Measurements from ENCODE around the gene SRRT.

DNA sequence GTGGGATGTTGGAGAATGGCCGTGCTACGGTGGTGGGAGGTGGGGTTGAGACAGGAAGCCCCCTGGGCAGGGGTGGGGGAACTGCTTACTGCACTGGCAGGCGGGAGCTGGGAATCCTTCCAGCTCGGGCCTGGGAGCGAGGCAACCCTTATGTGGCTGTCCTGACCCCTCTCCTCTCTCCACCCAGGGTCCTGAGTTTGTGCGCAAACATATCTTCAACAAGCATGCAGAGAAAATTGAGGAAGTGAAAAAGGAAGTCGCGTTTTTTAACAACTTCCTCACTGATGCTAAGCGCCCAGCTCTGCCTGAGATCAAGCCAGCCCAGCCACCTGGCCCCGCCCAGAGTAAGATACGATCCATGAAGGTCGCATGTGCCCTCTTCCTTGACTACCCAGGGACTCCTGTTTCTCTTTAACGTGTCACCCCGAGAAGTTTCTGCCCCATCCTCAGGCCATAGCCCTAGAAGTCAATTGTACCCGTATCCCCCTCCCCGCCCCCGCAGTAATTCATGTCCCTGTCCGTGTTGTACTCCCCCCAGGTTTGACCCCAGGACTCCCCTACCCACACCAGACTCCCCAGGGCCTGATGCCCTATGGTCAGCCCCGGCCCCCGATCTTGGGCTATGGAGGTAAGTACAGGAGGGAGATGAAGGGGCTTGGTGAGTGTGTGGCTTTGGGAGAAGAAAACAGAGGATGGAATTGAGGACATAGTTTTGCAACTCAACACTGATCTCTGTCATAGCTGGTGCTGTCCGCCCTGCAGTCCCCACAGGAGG is 12.8 kb downstream of the SRRT start:
- TF ChIP-seq CTCF (IDR thresholded peaks at IDR 0.05) (no peak), POLR2A (IDR thresholded peaks at IDR 0.05) (no peak)
